DOHH2 (cell line): ENCODE measurements around the gene TMEM87A.

Experiments used
- H3F3A ChIP-seq: fragments of 200-600 bp; sonication (generic), shearing (Covaris generic); 2 replicates; pipeline ENCODE4 v1.6.0; 2016; ENCODE audit warnings: antibody characterized with exemption, mild to moderate bottlenecking; ENCODE audit not compliant: control insufficient read depth, insufficient read depth
- H3K27ac ChIP-seq: fragments of 200-600 bp; sonication (generic); 2 replicates; pipeline ENCODE4 v1.5.1; 2014; ENCODE audit warnings: low read depth, mild to moderate bottlenecking, low read length, moderate library complexity
- H3K27me3 ChIP-seq: fragments of 200-600 bp; sonication (generic); 2 replicates; pipeline ENCODE4 v1.6.1; 2014; ENCODE audit warnings: mild to moderate bottlenecking, low read length, mixed read lengths; ENCODE audit not compliant: control insufficient read depth
- H3K36me3 ChIP-seq: fragments of 200-600 bp; sonication (generic); 2 replicates; pipeline ENCODE4 v1.6.1; 2014; ENCODE audit warnings: mild to moderate bottlenecking, low read length, moderate library complexity, mixed read lengths; ENCODE audit not compliant: control insufficient read depth
- H3K4me1 ChIP-seq: fragments of 200-600 bp; sonication (generic); 2 replicates; pipeline ENCODE4 v1.6.1; 2014; ENCODE audit warnings: mild to moderate bottlenecking, low read length, mixed read lengths; ENCODE audit not compliant: control insufficient read depth
- H3K4me2 ChIP-seq: fragments of 200-600 bp; sonication (generic); 2 replicates; pipeline ENCODE4 v1.6.0; 2014; ENCODE audit warnings: mild to moderate bottlenecking, low read length, moderate library complexity
- H3K4me3 ChIP-seq: fragments of 200-600 bp; sonication (generic); 2 replicates; pipeline ENCODE4 v1.5.1; 2014; ENCODE audit warnings: mild to moderate bottlenecking, low read length, mixed read lengths
- H3K79me2 ChIP-seq: fragments of 200-600 bp; sonication (generic); 2 replicates; pipeline ENCODE4 v1.6.1; 2014; ENCODE audit warnings: mild to moderate bottlenecking, low read length, mixed read lengths; ENCODE audit not compliant: control insufficient read depth
- H3K9me2 ChIP-seq: fragments of 200-600 bp; sonication (generic); replicated peaks from 2 replicates; pipeline ENCODE4 v1.6.1; 2014; ENCODE audit warnings: mild to moderate bottlenecking, low read length, mixed read lengths; ENCODE audit not compliant: control insufficient read depth
- H3K9me3 ChIP-seq: fragments of 200-600 bp; sonication (generic); 2 replicates; pipeline ENCODE4 v1.6.1; 2014; ENCODE audit warnings: antibody characterized with exemption, low read length, mixed read lengths; ENCODE audit not compliant: control insufficient read depth, insufficient read depth
- H4K20me1 ChIP-seq: fragments of 200-600 bp; sonication (generic); 2 replicates; pipeline ENCODE4 v1.6.0; 2014; ENCODE audit warnings: low read depth, mild to moderate bottlenecking, antibody characterized with exemption, low read length, moderate library complexity; ENCODE audit not compliant: control insufficient read depth, insufficient read depth
- EZH2phosphoT487 ChIP-seq: fragments of 200-600 bp; sonication (generic); IDR thresholded peaks from 2 replicates; pipeline ENCODE4 v1.6.1; 2017; ENCODE audit warnings: borderline replicate concordance, mild to moderate bottlenecking, antibody characterized with exemption, low read length, moderate library complexity, mixed read lengths
- TF ChIP-seq, protein P1 (sequence below): fragments of 200-600 bp; sonication (generic); IDR thresholded peaks from one replicate; pipeline ENCODE4 v1.5.1; 2014; ENCODE audit warnings: antibody characterized with exemption, mild to moderate bottlenecking, low read depth, low read length; ENCODE audit not compliant: poor library complexity, severe bottlenecking

The TMEM87A gene

DNA sequence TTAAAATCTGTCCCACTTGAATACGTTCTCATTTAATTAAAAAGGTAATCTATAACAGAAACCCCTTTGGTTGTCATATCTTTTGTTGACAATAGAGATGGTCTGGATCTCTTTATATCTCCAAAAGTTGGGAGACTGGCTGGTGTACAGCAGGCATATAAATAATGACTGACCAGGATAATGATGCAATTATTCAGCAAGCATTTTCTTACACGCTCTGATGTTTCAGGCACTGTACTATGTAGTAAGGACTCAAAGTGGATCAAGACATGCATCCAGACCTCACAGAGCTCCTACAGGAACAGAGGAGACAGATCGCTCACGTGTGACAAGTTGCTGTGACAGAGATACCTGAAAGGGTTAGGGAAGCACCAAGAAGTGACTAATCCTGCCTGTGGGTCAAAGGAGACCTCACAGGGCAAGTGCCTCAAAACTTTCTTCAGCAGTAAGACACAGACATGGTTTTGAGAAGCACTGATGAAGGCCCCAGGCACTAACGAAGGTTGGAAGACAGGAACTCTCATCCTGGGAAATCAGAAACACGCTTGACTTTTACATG lies 90.8 kb downstream of the TMEM87A start:
- H3K4me1 ChIP-seq: peaks cover 5% of the 10 kb centered on the region
- no peak overlapping the region for H3K4me3 ChIP-seq
- H4K20me1 ChIP-seq: no peaks in the 10 kb centered on the region; the same call in 1 of the 2 replicates
- H3K9me2 ChIP-seq: no peaks in the 10 kb centered on the region
- peaks cover 69% of the 10 kb centered on the region for H3K36me3 ChIP-seq
- H3K27me3 ChIP-seq: no peaks in the 10 kb centered on the region
- TF ChIP-seq, protein P1, sequence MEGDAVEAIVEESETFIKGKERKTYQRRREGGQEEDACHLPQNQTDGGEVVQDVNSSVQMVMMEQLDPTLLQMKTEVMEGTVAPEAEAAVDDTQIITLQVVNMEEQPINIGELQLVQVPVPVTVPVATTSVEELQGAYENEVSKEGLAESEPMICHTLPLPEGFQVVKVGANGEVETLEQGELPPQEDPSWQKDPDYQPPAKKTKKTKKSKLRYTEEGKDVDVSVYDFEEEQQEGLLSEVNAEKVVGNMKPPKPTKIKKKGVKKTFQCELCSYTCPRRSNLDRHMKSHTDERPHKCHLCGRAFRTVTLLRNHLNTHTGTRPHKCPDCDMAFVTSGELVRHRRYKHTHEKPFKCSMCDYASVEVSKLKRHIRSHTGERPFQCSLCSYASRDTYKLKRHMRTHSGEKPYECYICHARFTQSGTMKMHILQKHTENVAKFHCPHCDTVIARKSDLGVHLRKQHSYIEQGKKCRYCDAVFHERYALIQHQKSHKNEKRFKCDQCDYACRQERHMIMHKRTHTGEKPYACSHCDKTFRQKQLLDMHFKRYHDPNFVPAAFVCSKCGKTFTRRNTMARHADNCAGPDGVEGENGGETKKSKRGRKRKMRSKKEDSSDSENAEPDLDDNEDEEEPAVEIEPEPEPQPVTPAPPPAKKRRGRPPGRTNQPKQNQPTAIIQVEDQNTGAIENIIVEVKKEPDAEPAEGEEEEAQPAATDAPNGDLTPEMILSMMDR: no peak
- no peak for TF ChIP-seq EZH2phosphoT487
- no peaks in the 10 kb centered on the region for H3F3A ChIP-seq
- H3K9me3 ChIP-seq: no peaks in the 10 kb centered on the region
- no peak overlapping the region for H3K4me2 ChIP-seq
- H3K79me2 ChIP-seq: no peaks in the 10 kb centered on the region
- H3K27ac ChIP-seq: no peak overlapping the region

DNA sequence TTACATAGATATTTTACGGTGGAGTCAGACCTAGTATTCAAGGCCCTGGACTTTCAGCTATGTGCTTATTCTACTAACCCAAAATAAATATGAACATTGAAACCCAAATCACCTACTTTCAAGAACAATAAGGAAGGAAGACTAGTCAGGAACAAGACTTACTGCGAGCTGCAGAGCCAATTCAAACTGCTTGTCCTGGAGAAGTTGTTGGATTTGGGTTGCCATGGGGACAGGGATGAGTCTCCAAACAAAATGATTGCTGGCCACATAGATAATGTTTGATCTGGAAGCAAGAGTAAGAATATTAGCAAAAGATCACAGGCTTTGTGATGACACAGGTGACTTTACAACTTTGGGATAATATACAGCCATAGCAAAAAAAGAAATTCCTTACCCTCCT lies 95.2 kb downstream of the TMEM87A start:
- Histone ChIP-seq H3K27ac (no peak overlapping the region), H3K4me2 (no peak overlapping the region), H3F3A (no peaks in the 10 kb centered on the region), H3K4me1 (no peaks in the 10 kb centered on the region), H3K9me2 (no peaks in the 10 kb centered on the region), H3K79me2 (no peaks in the 10 kb centered on the region), H3K27me3 (no peaks in the 10 kb centered on the region), H3K4me3 (no peak overlapping the region), H4K20me1 (no peaks in the 10 kb centered on the region), H3K9me3 (no peaks in the 10 kb centered on the region), H3K36me3 (peaks cover 47% of the 10 kb centered on the region)
- TF ChIP-seq, protein P1: no peak
- TF ChIP-seq EZH2phosphoT487: no peak

DNA sequence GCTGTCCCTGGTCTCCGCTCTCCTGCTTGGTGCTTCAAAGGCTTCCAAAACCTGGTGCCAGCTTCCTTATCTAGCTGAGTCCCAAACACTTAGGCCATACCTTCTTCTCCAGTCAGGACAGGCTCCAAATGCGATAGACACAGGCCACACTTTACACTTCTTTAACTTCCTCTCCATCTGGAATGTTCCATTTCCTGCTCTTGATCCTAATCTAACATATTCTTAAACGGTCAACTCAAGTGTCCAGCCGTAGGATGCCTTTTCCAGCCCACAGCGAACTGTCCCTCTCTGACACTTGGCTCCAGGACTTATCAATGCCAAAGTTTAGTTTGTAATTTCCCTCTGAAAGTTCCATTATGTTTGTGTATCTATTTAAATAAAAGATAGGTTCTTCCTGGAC lies 97.6 kb downstream of the TMEM87A start:
- Histone ChIP-seq H3K9me2 (no peaks in the 10 kb centered on the region), H3K9me3 (no peaks in the 10 kb centered on the region), H3K27ac (no peak overlapping the region), H4K20me1 (no peaks in the 10 kb centered on the region), H3K4me2 (no peak overlapping the region), H3K36me3 (peaks cover 57% of the 10 kb centered on the region), H3K4me1 (no peaks in the 10 kb centered on the region), H3K4me3 (no peak overlapping the region), H3K27me3 (no peaks in the 10 kb centered on the region), H3F3A (no peaks in the 10 kb centered on the region), H3K79me2 (no peaks in the 10 kb centered on the region)
- no peak for TF ChIP-seq EZH2phosphoT487
- TF ChIP-seq, protein P1: no peak
